Measurements from ENCODE around the gene HEXB.
"Not testable (repeated sequence)": the region's sequence is repeated elsewhere in the genome, so short reads cannot be mapped to it uniquely, and the experiment has no call there.

Gene HEXB

DNA sequence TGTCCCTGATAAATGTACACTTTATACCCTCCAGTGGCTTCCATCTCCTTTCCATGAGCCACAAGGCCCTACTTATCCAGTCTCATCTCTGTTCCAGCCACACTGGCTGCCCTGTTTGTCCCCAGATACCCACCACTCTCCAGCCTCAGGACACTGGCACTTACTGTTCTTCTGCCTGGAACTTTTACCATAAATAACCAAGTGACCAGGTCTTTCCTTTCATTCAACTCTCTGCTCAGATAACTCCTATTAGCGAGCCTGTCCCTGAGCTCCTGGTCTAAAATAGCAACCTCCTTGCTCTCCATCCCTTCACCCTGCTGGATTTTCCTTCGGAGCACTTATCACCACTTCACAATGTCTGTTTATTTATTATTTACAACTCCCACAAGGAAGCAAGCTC lies 27.9 kb upstream of the HEXB start:
- FAIRE-seq (no peak), DNase-seq (ENCODE audit: low spot score) (no peak)

DNA sequence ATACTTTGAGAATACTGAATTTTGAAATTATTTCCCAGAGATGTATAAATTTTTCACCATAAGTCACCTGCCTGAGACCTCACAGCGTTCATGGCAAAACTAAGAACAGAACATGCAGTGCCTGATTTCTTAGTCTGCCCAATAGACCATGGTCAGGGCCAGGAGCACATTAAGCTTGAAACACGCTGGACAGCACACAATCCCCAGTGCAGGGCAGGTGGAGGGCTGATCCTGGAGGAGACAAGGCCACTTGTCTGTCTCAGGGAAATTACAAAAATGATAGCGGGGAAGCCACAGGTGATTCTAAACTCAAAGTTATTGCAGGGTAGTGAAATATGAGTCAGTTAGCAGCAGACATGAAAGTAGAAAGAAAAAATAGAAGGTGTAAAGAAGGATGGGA lies 25.9 kb upstream of the HEXB start:
- no peak for DNase-seq (ENCODE audit: low spot score)
- FAIRE-seq = no peak

DNA sequence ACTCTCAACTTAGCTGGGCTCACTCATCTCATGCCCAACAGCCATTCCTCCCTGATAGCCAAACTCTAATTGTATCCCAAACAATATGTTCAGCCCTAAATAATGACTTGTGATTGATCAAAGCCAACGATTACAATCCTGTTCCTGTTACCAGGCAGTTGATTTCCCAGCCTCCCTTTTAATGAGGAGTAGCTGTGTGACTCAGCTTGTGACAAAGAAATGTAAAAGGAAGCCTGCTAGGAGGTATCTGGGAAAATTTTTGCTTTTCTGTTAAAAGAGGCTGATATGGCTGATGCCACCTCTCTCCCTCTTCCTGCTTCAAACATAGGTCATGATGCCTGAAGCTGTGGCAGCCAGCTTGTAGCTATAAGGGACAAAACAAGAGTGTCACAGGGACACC lies 24.9 kb upstream of the HEXB start:
- no peak for DNase-seq (ENCODE audit: low spot score)
- FAIRE-seq = no peak

DNA sequence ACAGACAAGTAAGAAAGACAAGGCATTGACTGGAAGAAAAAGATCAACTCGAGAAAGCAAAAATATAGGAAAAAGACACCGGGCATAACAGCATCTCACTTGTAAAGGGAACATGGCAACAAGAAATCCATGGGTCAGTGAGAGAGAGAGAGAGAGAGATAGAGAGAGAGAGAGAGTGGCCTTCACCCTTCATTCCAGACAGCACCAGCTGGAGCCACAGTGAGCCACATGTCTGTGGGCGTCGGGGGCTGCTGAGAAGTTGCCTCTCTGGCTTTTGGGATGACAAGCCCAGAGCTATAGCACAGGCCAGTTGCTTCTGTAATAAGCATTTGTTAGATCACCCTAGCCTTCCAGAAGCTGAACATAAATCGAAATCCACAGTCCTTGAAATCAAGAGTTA lies 24.2 kb upstream of the HEXB start:
- FAIRE-seq = no peak
- DNase-seq (ENCODE audit: low spot score) = no peak

DNA sequence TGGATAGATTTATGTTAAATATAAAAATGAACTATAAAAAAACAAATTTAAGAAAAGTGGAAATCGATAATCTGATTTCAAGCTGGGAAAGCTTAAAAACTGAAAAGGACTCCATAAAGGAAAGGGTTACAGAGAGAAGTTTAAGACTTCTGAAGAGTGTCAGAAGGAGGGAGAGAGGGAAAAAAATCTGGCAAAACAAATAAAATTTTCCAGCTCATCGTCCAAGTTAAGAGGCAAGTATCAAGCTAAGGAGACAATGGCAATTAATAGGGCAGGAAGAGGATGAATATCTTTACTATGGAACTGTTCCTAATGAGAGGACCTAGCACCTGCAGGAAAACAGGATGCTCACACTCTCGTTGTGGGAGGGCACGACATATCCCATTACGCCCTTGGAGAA lies 20.5 kb upstream of the HEXB start:
- no peak for FAIRE-seq
- no peak for DNase-seq (ENCODE audit: low spot score)

DNA sequence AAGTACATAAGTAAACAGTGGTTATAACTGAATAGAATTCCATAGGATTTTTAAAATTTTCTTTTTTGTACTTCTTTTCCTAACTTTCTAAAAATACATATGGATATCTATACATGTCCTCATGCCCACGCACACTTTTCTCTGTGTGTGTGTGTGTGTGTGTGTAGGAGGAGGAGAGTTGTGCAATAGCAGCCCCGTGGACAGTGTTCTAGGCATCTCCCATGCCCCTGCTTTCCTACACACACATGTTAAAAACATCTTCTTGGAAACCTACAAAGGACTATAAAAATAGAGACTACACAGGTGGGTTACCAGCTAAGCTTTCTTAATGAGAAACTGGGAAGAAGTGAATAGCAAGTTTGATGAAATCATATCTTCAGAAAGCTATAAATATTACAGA lies 19.8 kb upstream of the HEXB start:
- DNase-seq (ENCODE audit: low spot score) (no peak), FAIRE-seq (no peak)

DNA sequence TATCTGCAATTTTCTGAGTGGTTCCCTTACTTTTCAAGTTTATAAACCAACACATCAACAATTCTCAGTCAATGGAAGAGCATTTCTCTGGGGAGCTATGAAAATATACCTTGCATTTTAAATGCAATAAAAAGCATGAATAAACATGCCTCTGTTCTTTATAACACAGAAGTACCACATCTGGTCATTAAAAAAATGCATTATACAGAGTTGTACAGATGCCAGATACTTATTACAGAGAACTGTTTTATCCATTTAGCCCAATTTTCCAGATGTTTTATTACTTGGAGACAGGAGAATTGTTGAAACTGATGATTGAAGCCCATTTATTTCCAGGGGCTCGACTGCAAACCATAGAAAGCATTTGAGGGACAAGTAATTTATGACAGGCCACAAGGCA lies 19.2 kb upstream of the HEXB start:
- no peak for FAIRE-seq
- no peak for DNase-seq (ENCODE audit: low spot score)

DNA sequence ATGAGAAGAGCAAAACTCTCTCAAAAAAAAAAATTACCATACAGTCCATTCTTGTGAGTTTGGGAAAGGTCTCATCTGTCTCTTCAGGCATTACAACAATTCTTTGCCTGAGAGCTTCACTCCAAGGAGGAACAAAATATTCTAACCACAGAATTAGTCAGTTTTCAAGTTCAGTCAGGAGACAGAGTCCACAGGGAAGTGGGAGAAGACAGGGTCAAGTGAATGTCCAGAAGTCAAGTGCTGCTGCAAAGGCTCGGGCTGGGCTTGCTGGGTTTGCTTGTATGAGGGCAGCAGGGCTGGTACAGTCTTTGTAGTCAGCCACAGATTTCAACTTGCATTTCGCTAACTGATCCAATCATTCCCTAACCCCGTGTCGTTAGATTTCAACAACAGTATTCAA lies 17.6 kb upstream of the HEXB start:
- peak; percentile 15 for DNase-seq (ENCODE audit: low spot score)
- FAIRE-seq = no peak

DNA sequence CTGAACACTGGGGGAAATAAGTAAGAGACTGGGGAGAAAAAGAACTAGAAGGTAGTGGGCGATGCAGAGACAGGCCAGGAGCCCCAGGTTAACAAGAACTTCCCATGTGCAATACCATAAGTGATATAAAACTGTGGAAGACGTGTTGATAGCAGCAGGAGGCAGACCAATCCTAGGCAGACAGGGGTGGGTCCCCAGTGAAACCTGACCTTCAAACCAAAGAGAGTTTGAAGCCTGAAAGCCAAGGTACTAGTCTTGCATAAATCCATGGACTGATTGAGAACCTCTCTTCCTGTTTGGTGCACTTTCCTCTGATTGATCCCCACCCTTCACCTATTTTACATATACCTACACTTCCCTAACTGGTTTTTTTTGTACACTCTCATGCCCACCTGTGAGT lies 15.2 kb upstream of the HEXB start:
- DNase-seq (ENCODE audit: low spot score) (no peak), FAIRE-seq (no peak)

DNA sequence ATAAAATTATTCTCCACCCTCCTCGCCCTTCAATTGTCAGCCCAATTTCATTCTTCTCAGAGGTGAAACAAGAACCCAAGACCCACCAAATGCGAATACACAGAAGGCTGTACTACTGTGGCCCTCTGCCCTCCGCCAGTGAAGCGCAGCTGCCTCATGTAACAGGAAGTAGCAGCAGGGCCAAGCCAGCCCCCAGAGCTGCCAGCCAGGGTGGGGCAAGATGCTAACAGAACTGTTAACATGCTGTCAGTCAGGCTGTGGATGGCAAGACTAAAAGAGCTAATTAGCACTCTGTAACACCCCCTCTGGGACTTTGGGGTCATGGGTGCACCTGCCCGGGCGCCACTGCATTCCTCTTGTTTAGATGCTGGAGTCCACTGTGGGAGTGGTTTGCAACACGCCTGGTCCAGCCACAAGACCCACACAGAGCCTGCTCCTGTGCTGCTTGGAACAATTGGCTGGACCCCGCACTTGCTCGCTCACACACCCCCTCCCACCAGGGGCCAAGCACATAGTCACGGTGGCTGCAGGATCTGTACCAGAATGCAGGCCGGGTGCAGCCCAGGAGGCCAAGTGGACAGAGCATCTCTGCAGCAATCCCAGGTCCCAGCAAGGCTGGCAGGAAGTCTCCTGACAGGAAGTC lies 14.5 kb upstream of the HEXB start:
- DNase-seq (ENCODE audit: low spot score) = no peak
- FAIRE-seq = no peak

DNA sequence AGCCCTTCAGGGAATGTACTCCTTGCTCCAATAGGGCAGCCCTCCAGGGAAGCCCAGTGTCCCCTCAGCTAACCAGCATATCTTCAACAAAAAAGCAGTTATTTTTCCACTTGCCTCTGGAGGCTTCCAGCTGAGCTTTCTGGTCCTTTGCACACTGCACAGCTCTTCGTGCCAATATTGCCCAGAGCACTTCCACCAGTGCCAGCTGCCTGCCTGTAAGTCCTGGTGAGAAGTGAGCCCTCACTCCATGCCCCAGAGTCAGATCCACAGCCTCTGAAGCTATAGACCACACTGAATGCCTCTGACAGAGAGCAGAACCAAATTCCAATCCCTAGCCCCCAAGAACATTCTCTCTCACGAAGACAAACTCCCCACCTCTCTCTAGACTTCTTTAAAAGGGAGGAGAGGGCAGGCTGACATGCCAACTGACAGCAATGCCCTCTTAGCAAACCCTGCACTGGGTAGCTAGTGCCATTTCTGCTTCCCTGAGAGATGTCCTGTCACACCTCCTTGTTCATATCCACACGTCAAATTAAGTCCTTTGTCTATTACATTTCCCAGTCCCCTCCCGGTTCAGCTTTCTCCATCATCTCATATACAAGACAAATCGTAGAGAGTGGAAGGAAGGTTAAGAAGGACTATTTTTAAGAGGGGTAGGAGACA lies 12.7 kb upstream of the HEXB start:
- no peak for FAIRE-seq
- DNase-seq (ENCODE audit: low spot score) = no peak

DNA sequence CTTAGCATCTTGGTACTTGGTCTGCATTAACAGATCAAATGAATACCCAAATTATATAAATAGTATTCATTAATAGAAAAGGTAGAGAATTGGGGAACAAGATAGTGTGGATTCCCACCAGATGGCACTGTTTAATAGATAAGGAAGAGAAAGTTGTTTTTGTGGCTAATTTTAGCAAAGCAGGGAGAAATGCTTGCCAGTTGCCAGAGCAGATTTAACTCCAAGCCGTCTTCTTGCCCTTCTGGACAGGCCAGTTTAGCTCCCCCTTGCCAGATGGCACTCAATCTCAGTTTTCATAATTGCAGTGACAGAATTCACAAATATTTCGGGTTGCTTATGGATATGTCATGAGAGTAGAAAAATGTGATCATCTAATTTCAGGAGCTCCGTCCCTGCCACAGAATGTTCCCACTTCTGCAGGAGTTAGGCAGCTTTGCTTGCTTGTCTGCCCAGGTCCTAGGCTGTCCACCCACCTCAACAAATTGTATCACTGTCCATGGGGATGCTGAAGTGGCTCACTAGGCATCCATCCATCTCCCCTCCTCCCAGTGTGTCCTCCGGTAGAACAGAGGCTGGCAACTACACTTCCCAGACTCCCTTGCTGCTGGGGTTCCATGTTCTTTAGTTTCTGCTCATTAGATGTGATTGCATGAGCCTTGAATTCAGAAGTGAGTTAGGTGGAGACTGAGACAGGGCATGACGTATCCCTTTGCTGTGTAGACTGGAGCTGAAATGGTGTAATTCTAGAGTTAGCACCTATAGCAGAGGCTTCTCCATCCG lies 11.8 kb upstream of the HEXB start:
- no peak for FAIRE-seq
- no peak for DNase-seq (ENCODE audit: low spot score)

DNA sequence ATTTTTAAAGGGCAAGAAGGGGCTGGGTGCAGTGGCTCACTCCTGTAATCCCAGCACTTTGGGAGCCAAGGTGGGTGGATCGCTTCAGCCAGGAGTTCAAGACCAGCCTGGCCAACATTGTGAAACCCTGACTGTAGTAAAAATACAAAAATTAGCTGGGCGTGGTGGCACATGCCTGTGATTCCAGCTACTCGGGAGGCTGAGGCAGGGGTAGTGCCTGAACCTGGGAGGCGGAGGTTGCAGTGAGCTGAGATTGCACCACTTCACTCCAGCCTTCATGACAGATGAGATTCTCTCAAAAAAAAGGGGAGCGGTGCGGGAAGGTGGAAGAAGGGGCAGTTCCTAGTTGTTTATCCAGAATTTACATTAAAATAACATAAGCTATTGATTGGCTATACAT lies 8.6 kb upstream of the HEXB start:
- not testable (repeated sequence) for FAIRE-seq; DNase-seq (ENCODE audit: low spot score)

DNA sequence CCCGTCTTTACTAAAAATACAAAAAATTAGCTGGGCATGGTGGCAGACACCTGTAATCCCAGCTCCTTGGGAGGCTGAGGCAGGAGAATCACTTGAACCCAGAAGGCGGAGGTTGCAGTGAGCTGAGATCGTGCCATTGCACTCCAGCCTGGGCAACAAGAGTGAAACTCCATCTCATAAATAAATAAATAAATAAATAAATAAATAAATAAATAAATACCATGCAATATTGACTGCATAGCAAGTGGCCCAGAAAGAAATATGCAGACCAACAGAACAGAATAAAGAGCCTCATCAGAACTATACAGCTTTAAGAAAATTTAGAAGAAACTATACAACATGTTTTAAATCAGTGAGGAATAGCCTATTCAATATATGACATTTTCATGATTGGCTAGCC lies 6.9 kb upstream of the HEXB start:
- not testable (repeated sequence) for DNase-seq (ENCODE audit: low spot score); FAIRE-seq

DNA sequence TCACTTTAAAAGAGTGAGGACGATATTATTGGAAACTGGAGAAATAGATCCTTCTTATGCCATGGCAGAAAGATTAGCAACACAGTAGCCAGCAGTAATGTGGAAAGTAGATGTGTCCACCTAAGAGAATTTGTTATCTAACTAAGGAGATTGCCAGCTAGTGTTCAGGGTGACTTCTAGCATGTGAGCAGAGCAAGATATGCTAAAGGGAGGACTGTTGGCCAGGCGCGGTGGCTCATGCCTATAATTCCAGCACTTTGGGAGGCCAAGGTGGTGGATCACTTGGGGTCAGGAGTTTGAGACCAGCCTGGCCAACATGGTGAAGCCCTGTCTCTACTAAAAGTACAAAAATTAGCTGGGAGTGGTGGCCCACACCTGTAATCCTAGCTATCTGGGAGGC lies 5.7 kb upstream of the HEXB start:
- not testable (repeated sequence) for FAIRE-seq; DNase-seq (ENCODE audit: low spot score)

DNA sequence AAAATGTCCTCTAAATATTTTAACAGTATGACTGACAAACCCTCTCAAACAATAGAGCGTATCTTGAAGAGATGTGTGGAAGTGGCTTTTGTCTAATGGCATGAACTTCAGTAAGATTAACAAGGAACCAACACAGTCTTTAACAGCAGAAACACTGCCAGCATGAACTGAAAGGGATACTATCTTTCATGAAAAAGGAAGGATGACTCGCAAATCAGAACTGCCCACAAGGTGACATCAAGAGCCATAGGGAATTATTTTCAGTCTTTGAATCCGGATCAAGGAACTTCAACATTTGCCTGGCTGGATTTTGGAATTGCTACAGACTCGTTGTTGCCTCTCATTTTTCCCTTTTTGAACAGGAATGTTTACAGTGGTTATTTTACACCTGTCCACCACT lies 5.1 kb upstream of the HEXB start:
- DNase-seq (ENCODE audit: low spot score) = no peak
- no peak for FAIRE-seq

DNA sequence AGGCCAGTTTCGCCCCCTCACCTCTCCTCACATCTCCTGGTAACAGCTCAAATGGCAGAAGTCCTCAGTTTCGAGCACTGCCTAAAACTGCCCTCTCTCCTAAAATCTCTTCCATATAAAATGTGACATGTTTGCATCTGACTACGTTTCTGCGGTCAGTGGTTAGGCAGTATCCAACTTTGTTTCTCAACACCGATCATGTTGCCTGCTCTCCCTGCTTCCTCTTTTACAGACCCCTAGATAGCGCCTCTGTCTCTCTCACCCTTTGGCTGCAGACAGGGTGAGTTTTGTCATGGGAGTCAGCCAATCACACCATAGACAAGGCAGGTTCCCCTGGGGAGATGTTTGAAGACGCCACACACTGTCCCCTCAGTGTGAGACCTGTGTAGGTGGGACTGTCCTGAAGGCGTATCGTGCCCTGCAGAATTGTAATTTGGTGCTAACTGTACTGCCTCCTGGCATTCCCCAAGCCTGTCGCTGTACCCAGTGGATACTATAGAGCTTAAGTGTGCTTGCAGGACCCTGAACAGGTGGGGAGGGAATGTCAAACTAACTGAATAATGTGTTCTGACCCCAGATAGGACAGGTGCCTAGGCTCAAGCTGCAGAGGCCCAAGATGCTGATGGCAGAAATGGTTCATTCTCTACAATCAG lies 1.1 kb downstream of the HEXB start:
- no peak for FAIRE-seq
- DNase-seq (ENCODE audit: low spot score) = no peak

DNA sequence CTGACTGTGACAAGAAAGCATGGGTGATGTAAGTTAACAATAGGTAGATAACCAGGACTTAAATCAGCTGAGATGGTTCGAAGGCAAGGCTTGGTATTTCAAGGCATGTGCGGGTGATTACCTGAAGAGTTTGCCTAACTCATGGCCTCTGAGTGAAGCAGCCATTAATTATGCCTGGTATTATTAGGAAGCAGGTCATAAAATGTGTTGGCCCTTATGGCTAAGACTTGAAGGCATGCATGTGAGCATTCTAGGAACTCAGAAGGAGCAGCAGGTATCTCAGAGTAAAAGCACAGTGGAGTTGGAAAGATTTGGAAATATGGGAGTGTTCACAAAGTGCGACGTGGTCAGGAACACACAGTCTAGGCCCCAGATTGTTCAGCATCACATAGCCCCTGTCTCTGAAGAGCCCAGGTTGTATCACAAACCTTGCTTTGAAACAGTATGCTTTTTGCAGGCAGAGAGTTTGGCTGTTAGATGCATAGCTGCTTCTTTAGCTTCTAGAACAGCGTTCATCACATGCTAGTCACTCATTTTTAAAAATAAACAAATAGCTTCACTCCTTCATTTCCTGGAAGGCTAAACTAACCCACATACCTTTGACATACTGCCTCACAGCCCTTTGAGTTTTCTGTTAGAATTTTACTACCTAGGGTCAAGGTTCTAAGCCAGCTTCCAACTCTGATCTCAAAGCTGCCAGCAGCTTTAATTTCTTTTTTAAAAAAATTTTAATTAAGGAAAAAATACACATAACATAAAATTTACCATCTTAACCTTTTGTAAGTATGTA lies 2.1 kb downstream of the HEXB start:
- FAIRE-seq = no peak
- no peak for DNase-seq (ENCODE audit: low spot score)

DNA sequence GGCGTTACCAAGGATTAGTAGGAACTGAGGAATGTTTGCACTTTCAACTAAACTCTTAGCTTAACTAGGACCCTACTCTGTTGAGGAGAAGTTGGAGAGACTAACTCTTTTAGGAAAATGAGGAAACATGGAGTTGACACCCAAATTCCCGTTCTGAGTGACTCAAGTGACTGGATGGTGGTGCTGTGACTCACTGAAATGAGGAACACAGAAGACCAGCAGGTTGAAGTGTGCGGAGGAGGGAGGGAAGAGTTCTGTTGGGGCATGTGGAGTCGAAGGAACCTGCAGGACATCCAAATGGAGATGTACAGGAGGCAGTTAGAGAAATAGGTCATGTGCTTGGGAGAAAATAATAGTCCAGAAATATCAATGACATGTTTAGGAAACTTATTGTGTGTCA lies 8.2 kb downstream of the HEXB start:
- no peak for DNase-seq (ENCODE audit: low spot score)
- FAIRE-seq = no peak

DNA sequence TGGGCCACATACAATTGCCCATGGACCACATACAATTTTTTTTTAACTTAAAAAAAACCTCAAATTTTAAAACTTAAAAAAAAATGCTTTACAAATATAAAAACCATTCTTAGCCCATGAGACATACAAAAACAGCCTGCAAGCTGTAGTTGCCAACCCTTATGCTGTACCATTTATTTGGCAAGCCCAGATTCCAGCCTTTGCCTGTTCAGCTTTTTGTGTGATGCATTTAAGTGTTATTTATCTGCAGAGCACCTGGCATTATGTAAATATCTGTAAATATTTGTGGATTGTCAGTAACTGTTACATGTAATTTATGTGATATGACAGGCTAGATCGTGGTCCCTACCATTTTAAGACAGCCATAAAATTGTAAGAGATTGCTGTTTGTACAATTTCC lies 32.6 kb downstream of the HEXB start:
- FAIRE-seq (no peak), DNase-seq (ENCODE audit: low spot score) (no peak)

DNA sequence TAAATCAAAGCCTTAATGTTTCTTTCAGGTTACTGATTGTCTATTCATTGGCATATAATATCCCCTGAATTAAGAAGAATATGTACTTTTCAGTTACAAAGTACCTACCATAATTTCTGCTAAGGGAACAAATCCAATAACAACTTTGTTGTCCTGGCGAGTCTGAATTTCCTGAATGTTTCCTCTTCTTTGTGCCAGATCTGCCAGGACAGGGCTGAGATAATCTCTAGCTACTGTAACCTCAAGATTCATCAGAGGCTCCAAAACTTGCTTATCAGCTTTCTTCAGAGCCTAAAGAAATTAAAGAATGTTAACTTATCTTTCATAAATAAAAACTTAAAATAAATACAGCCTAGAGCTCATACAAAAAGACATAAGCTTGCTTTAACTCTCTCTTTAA lies 37.2 kb downstream of the HEXB start:
- no peak for FAIRE-seq
- no peak for DNase-seq (ENCODE audit: low spot score)

Data from RCC 7860 (cell line).